CD14-positive monocyte (primary cell): ENCODE data around the gene PBX3. TPM values are rescaled to one million over a fixed set of nuclear protein-coding genes. Genes with fewer than 3 reads are reported as not detected.

ENCODE experiments used
- DNase-seq, 3 donors: peaks; one replicate each; pipeline ENCODE4 v3.0.0-alpha.2; 2011 to 2022
- H2AFZ ChIP-seq: 2 replicates; pipeline ENCODE4 v1.6.0; 2012; ENCODE audit warnings: mild to moderate bottlenecking, low read depth, low read length, inconsistent platforms; ENCODE audit not compliant: insufficient read depth, poor library complexity, severe bottlenecking
- H3K27ac ChIP-seq, 2 donors: 1 replicate in 1 of 2; 2 replicates in 1 of 2; pipeline ENCODE4 v1.5.1; 2012 to 2013; ENCODE audit warnings: low read length in 2 of 2, control low read depth in 1 of 2, inconsistent platforms in 1 of 2, low read depth in 1 of 2, mild to moderate bottlenecking in 1 of 2
- H3K27me3 ChIP-seq, 2 donors: one replicate each; pipeline versions ENCODE4 v1.6.0 to v1.6.1; 2011 to 2013; ENCODE audit warnings: low read length in 2 of 2; ENCODE audit not compliant: control insufficient read depth in 2 of 2, insufficient read depth in 2 of 2
- H3K36me3 ChIP-seq, 2 donors: replicated peaks in 1 of 2; 1 replicate in 1 of 2; 2 replicates in 1 of 2; pipeline versions ENCODE4 v1.5.1 to v1.6.1; 2012 to 2013; ENCODE audit warnings: low read length in 2 of 2, control low read depth in 1 of 2, inconsistent platforms in 1 of 2, mild to moderate bottlenecking in 1 of 2; ENCODE audit not compliant: insufficient read depth in 2 of 2, control insufficient read depth in 1 of 2
- H3K4me1 ChIP-seq, 2 donors: 1 replicate in 1 of 2; 2 replicates in 1 of 2; pipeline versions ENCODE4 v1.5.1 to v1.6.1; 2012 to 2013; ENCODE audit warnings: low read length in 2 of 2, control low read depth in 1 of 2, inconsistent platforms in 1 of 2, mild to moderate bottlenecking in 1 of 2, moderate library complexity in 1 of 2; ENCODE audit not compliant: insufficient read depth in 2 of 2, control insufficient read depth in 1 of 2
- H3K4me2 ChIP-seq: replicated peaks from 2 replicates; pipeline ENCODE3; 2012; ENCODE audit warnings: low read length, moderate library complexity, mild to moderate bottlenecking; ENCODE audit not compliant: poor library complexity, severe bottlenecking; ENCODE audit errors: extremely low read depth
- H3K4me3 ChIP-seq, 3 experiments: fragments of 200-600 bp in 1 of 3; sonication (generic) in 1 of 3; replicated peaks in 1 of 3; 1 replicate in 2 of 3; 2 replicates in 1 of 3; pipeline ENCODE4 v1.5.1; 2011 to 2013; ENCODE audit warnings: low read length in 3 of 3, mild to moderate bottlenecking in 3 of 3, control low read depth in 2 of 3, low read depth in 2 of 3, inconsistent platforms in 1 of 3, moderate library complexity in 1 of 3
- H3K79me2 ChIP-seq: 2 replicates; pipeline ENCODE4 v1.6.0; 2012; ENCODE audit warnings: mild to moderate bottlenecking, control low read depth, inconsistent platforms, low read length, moderate library complexity; ENCODE audit not compliant: insufficient read depth
- H3K9ac ChIP-seq: 2 replicates; pipeline ENCODE4 v1.6.0; 2017; ENCODE audit warnings: low read length, mild to moderate bottlenecking; ENCODE audit not compliant: insufficient read depth, poor library complexity, severe bottlenecking
- H3K9me3 ChIP-seq, 2 donors: replicated peaks in 1 of 2; 1 replicate in 1 of 2; 2 replicates in 1 of 2; pipeline versions ENCODE4 v1.5.1 to v1.6.1; 2012 to 2013; ENCODE audit warnings: low read length in 2 of 2, control low read depth in 1 of 2; ENCODE audit not compliant: control insufficient read depth in 1 of 2, insufficient read depth in 1 of 2
- H4K20me1 ChIP-seq: 2 replicates; pipeline ENCODE4 v1.6.0; 2012; ENCODE audit warnings: mild to moderate bottlenecking, low read length, control low read depth, moderate library complexity; ENCODE audit not compliant: insufficient read depth
- H3K27ac Mint-ChIP-seq, 7 donors: one replicate each; pipeline ENCODE4 v1.8.0; 2020; ENCODE audit warnings: mild to moderate bottlenecking in 7 of 7, mixed read lengths in 7 of 7, moderate library complexity in 6 of 7, inconsistent platforms in 2 of 7
- H3K27me3 Mint-ChIP-seq, 3 donors: one replicate each; pipeline ENCODE4 v1.8.0; 2021 to 2022; ENCODE audit warnings: low read depth in 3 of 3, mild to moderate bottlenecking in 3 of 3, mixed read lengths in 3 of 3, moderate library complexity in 3 of 3, inconsistent platforms in 1 of 3
- H3K36me3 Mint-ChIP-seq, 2 donors: one replicate each; pipeline ENCODE4 v1.8.0; 2020; ENCODE audit warnings: mixed read lengths in 2 of 2, inconsistent platforms in 1 of 2, mild to moderate bottlenecking in 1 of 2
- H3K4me1 Mint-ChIP-seq: one replicate; pipeline ENCODE4 v1.8.0; 2020; ENCODE audit warnings: mild to moderate bottlenecking, mixed read lengths
- H3K4me3 Mint-ChIP-seq, 2 donors: one replicate each; pipeline ENCODE4 v1.8.0; 2020; ENCODE audit warnings: mild to moderate bottlenecking in 2 of 2, mixed read lengths in 2 of 2, moderate library complexity in 1 of 2
- H3K9me3 Mint-ChIP-seq, 7 donors: one replicate each; pipeline ENCODE4 v1.8.0; 2020 to 2022; ENCODE audit warnings: mixed read lengths in 7 of 7, mild to moderate bottlenecking in 6 of 7, moderate library complexity in 6 of 7, inconsistent platforms in 2 of 7
- WGBS: methylation state at CpG from one replicate; pipeline ENCODE4 v1.1.5; 2013; ENCODE audit warnings: missing lambda C conversion rate; ENCODE audit not compliant: insufficient coverage; 5-methylcytosine and 5-hydroxymethylcytosine counted together
- intact Hi-C, 2 donors: fragments of 100-400 bp; cut with micrococcal nuclease; formaldehyde crosslinking; loops; one replicate each; pipeline versions ENCODE4 v1.15.0 to v1.15.1; 2023
- polyA plus RNA-seq, 3 donors: library from polyadenylated mRNA; depleted of rRNA in 1 of 3; unstranded in 2 of 3; stranded (reverse) in 1 of 3; fragments of 300-500 nt in 2 of 3; fragments of >200 nt in 1 of 3; fragmentation: Illumina TruSeq in 2 of 3; gene quantifications; 1 replicate in 2 of 3; 2 replicates in 1 of 3; pipeline ENCODE4 v1.2.3, GENCODE V29; 2012 to 2021
- TF ChIP-seq, protein P1 (sequence below): fragments of 200-600 bp; IDR thresholded peaks from one replicate; pipeline ENCODE4 v1.8.0; 2022; ENCODE audit warnings: antibody characterized with exemption, mild to moderate bottlenecking

Gene PBX3
- polyA plus RNA-seq, 3 donors, result 6.6 to 22.7 (median 7.1) TPM

DNA sequence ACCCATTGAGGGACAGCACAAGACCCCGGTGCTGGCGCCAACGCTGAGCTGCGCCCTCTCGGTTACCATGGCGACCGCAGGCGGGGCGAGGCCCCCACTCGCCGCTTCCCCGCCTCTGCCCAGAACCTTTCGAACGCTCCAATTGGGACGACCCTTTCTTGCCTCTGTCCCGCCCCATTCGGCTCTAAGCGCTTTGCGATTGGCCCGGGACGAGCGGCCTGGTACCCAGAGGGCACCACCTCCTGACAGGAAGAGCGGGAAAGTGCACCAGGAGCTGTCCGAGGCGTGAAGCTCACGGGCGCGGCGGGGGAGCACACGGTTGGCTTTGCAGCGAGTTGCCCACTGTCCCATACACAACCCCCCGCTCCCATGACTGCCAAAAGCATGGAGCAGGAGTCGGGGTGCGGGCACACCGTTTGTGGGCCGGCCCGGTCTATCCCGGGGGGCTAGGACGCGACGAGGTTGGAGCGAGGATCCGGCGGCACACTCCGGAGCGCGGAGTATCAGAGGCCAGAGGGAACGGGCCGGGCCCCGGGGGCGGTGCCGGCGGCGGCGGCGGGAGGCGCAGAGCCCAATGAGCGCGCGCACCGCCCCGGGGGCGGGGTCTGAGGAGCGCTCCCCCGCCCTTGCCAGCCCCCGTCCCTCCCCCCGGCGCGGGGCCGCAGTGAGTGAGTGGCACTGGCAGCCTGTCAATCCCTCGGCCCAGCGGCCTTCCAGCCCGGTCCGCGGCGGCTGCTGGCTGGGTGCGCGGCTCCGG, 978 bp upstream of the PBX3 start:
- under 1% methylated on average over 79 of the region's 79 CpGs for WGBS
- intact Hi-C loops, result loop anchor here (2.0 to 10.0 kb wide), 8 partner anchors 34 to 191 kb away; partner anchors contain the start of gene MAPKAP1 (in 1 of the 2)
- Mint-ChIP-seq H3K27ac (peak overlapping the region; percentile 90 to 97 (median 93)), H3K4me1 (peaks cover 30% of the 10 kb centered on the region), H3K27me3 (peaks cover 0 to 2% (median 1%) of the 10 kb centered on the region in 3 donors), H3K4me3 (peak overlapping the region; percentile 91 to 95), H3K36me3 (peaks cover 7 to 9% of the 10 kb centered on the region in 2 donors), H3K9me3 (no peaks in the 10 kb centered on the region)
- Histone ChIP-seq H3K36me3 (no peaks in the 10 kb centered on the region), H3K4me1 (peaks cover 14 to 36% of the 10 kb centered on the region in 2 donors), H3K79me2 (peaks cover 33% of the 10 kb centered on the region), H3K9ac (peak overlapping the region; percentile 55), H3K4me3 (peak overlapping the region; percentile 58 to 83 (median 64)), H3K9me3 (no peaks in the 10 kb centered on the region), H2AFZ (peak overlapping the region; percentile 83), H3K27me3 (no peaks in the 10 kb centered on the region), H3K4me2 (peak overlapping the region; percentile 81), H4K20me1 (peaks cover 8% of the 10 kb centered on the region), H3K27ac (peak overlapping the region; percentile 58 to 75)
- TF ChIP-seq, protein P1, sequence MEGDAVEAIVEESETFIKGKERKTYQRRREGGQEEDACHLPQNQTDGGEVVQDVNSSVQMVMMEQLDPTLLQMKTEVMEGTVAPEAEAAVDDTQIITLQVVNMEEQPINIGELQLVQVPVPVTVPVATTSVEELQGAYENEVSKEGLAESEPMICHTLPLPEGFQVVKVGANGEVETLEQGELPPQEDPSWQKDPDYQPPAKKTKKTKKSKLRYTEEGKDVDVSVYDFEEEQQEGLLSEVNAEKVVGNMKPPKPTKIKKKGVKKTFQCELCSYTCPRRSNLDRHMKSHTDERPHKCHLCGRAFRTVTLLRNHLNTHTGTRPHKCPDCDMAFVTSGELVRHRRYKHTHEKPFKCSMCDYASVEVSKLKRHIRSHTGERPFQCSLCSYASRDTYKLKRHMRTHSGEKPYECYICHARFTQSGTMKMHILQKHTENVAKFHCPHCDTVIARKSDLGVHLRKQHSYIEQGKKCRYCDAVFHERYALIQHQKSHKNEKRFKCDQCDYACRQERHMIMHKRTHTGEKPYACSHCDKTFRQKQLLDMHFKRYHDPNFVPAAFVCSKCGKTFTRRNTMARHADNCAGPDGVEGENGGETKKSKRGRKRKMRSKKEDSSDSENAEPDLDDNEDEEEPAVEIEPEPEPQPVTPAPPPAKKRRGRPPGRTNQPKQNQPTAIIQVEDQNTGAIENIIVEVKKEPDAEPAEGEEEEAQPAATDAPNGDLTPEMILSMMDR, result no peak
- DNase-seq, result peak; percentile 89 to 92 (median 89)

DNA sequence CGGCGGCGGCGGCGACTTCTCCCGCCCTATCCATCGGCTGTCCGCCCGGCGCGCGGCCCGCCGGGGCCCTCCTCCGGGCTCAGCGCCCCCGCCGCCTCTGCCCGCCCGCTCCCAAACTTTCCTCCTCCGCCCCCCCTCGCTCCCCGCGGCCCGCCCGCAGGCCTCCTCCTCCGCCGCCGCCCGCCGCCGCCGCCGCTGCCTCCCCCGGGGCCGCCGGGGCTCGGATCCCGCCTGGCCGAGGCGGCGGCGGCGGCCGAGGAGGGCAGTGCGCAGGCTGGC, 460 bp upstream of the PBX3 start:
- no peak overlapping the region for H2AFZ ChIP-seq
- no peaks in the 10 kb centered on the region for H3K9me3 ChIP-seq
- H3K4me1 ChIP-seq, result peaks cover 14 to 36% of the 10 kb centered on the region in 2 donors
- H3K27me3 ChIP-seq, result no peaks in the 10 kb centered on the region
- H3K27ac ChIP-seq, result no peak overlapping the region
- no peak overlapping the region for H3K4me3 Mint-ChIP-seq
- peaks cover 9 to 12% of the 10 kb centered on the region in 2 donors for H3K36me3 Mint-ChIP-seq
- DNase-seq, result no peak
- H3K4me1 Mint-ChIP-seq, result peaks cover 31% of the 10 kb centered on the region
- H3K27me3 Mint-ChIP-seq, result peaks cover 0 to 1% (median 0%) of the 10 kb centered on the region in 3 donors
- H3K4me3 ChIP-seq, result peak overlapping the region in 1 of 3 experiments; percentile 83
- H3K4me2 ChIP-seq, result peak overlapping the region; percentile 81
- H3K36me3 ChIP-seq, result peaks cover 0 to under 1% of the 10 kb centered on the region in 2 donors
- no peaks in the 10 kb centered on the region for H3K9me3 Mint-ChIP-seq
- H3K79me2 ChIP-seq, result peaks cover 38% of the 10 kb centered on the region
- TF ChIP-seq, protein P1, result no peak
- intact Hi-C loops, result loop anchor here (2.0 to 10.0 kb wide), 8 partner anchors 34 to 192 kb away; partner anchors contain the start of gene MAPKAP1 (in 1 of the 2)
- H4K20me1 ChIP-seq, result peaks cover 8% of the 10 kb centered on the region
- H3K27ac Mint-ChIP-seq, result no peak overlapping the region
- peak overlapping the region; percentile 55 for H3K9ac ChIP-seq
- WGBS, result under 1% methylated on average over 40 of the region's 46 CpGs
